GM12872 (cell line): ENCODE data around the gene AGO3.

Experiments
- CTCF ChIP-seq: IDR thresholded peaks from 3 replicates; pipeline ENCODE4 v1.5.1; 2011; ENCODE audit warnings: low read depth, mild to moderate bottlenecking, low read length, moderate library complexity; ENCODE audit not compliant: insufficient read depth

AGO3 gene

GRCh38 chr1:36080236-36080635 lies 149.3 kb downstream of the AGO3 start:
- TF ChIP-seq CTCF = no peak

DNA sequence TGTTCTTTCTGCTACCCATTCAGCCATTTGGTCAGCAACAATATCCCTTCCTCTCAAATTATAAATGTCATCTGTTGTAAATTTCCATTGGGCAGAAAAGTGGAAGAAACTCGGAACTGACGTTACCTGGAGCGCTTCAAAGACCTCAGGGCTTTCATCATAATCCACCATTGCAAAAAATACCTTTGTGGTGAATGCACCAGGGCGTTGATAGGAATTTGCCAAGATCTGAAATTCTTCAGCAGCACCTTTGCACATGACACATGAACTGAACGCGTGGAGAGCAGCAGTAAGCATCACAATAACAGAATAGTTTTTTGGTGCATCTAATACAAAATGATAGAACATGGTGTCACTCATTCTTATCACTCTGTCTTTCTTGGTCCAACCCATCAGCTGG lies 149.9 kb downstream of the AGO3 start:
- TF ChIP-seq CTCF = no peak

GRCh38 chr1:36081926-36082485 lies 151.1 kb downstream of the AGO3 start:
- no peak for TF ChIP-seq CTCF

DNA sequence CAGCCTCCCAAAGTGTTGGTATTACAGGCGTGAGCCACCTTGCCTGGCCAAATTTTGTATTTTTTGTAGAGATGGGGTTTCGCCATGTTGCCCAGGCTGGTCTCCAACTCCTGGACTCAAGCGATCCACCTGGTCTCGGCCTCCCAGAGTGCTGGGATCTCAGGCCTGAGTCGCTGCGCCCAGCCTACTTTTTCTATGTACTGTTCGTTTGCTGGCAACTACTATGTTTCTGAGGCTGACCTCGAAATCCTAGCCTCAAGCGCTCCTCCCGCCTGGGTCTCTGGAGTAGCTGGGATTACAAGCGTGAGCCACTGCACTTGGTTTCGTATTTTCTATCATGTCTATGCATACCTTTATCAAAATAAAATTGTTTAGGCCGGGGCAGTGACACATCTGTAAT lies 152.3 kb downstream of the AGO3 start:
- TF ChIP-seq CTCF = no peak

- TF ChIP-seq CTCF = no peak
These were observed 153.0 kb downstream of the AGO3 start, which contains the start of gene TEKT2 for GRCh38 chr1:36083635-36084496. Gene TEKT2 (plus strand): TSS chr1:36084094. CDS start chr1:36084922, 828 bp downstream.

DNA sequence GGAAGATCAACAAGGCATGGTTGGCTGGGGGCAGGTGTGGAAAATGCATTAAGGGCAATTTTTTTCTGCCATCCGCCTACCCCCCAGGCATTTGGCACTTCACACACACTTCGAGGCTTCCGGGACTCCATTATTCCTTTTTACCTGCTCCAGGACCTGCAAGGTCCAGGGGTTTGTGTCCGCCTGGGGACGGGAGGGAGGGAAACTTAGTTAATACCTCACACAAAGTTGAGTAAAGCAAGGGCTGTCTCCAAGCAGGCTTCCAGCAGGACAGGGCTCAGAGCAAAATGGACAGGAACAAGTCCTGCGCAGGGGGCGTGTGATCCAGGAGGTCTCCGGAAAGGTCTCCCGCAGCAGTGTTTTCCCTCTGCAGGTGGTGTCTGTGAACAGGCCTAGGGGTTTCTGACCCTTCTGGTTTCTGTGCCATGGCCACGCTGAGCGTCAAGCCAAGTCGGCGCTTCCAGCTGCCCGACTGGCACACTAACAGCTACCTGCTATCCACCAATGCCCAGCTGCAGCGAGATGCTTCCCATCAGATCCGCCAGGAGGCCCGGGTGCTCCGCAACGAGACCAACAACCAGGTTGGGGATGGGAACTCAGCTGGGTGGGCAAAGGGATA lies 153.7 kb downstream of the AGO3 start:
- no peak for TF ChIP-seq CTCF

DNA sequence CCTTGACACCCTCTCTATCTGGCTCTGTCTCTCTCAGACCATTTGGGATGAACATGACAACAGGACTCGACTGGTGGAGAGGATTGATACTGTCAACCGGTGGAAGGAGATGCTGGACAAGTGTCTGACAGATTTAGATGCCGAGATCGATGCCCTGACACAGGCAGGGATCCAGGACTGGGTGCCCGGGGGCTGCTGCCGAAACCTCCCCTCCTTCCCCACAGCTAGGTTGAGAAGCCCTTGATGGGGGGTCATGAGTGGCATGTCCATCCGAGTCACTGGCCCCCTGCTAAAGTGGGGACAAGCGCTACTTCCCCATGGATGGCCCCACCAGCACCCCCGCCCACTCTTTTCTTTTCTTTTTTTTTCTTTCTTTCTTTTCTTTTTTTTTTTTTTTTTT lies 154.2 kb downstream of the AGO3 start:
- no peak for TF ChIP-seq CTCF
